Measurements from ENCODE around the gene PAK1. TPM values are rescaled to one million over a fixed set of nuclear protein-coding genes. Genes with fewer than 3 reads are reported as not detected.

PAK1 gene
- total and polyA plus RNA-seq, 2 of the 8 experiments (the other 6 are each of a cell fraction or from before 2014, with no cell fraction given): 87.7 to 151 TPM

GRCh38 chr11:77379253-77379652, 94.6 kb downstream of the PAK1 start:
- H4K5ac ChIP-seq (ENCODE audit: insufficient read length, low read depth, low read length): no peak overlapping the region
- no peaks in the 10 kb centered on the region for H3K23me2 ChIP-seq (ENCODE audit: low read depth, low read length)
- H2AK5ac ChIP-seq (ENCODE audit: low read depth, low read length): no peak overlapping the region
- H3K4me1 ChIP-seq (replicated peaks in 1 of 4; ENCODE audit: control insufficient read depth in 3 of 4, insufficient read depth in 4 of 4, low read length in 3 of 4): no peaks in the 10 kb centered on the region
- H3K18ac ChIP-seq (ENCODE audit: extremely low read depth, low read length): no peak overlapping the region
- H4K20me1 ChIP-seq (replicated peaks in 1 of 2; ENCODE audit: control insufficient read depth in 1 of 2, insufficient read depth in 2 of 2, low read length in 2 of 2): no peaks in the 10 kb centered on the region
- no peak overlapping the region for H2BK15ac ChIP-seq (ENCODE audit: low read length)
- WGBS, 2 experiments (ENCODE audit: extremely low coverage in 1 of 2, insufficient coverage in 1 of 2, insufficient read length in 1 of 2, insufficient replicate concordance in 2 of 2, low coverage in 1 of 2, low lambda C conversion rate in 2 of 2, missing lambda C conversion rate in 1 of 2): 92% methylated on average over 4 of the region's 4 CpGs; no CpG with 5 or more reads in 1 of the 2 experiments
- H3K4me2 ChIP-seq (ENCODE audit: insufficient read depth in 1 of 2, low read depth in 2 of 2, low read length in 2 of 2): no peak overlapping the region
- no peak overlapping the region for H2AFZ ChIP-seq (ENCODE audit: low read length)
- DNase-seq (ENCODE audit: low read depth in 1 of 2, low spot score in 2 of 2) (no peak), FAIRE-seq (no peak)
- no peaks in the 10 kb centered on the region for H3K9me3 ChIP-seq (ENCODE audit: insufficient read depth in 2 of 2, low read depth in 1 of 2, low read length in 1 of 2)
- CTCF ChIA-PET (ENCODE audit: partially characterized antibody): interaction anchor here (1.0 to 1.7 kb wide), 2 partner anchors 9 to 11 kb away, joined by 3 to 8 read pairs; no protein-coding TSS in a partner anchor
- H3K79me2 ChIP-seq (ENCODE audit: control insufficient read depth in 1 of 2, insufficient read depth in 2 of 2, low read length in 2 of 2): peaks cover 0 to 2% of the 10 kb centered on the region in 2 experiments; a peak in 1 of 4 replicates
- no peak overlapping the region for H3K4me3 ChIP-seq (ENCODE audit: extremely low read depth in 1 of 4, insufficient read depth in 2 of 4, low read depth in 3 of 4, low read length in 4 of 4)
- POLR2A ChIA-PET (ENCODE audit: partially characterized antibody): no interaction called here
- no peak overlapping the region for H2BK12ac ChIP-seq (ENCODE audit: low read depth, low read length)
- no peak overlapping the region for H2BK120ac ChIP-seq (replicated peaks; ENCODE audit: low read depth, low read length)
- H3K56ac ChIP-seq (replicated peaks; ENCODE audit: insufficient read length, low read depth, low read length): no peak overlapping the region
- H3K14ac ChIP-seq (ENCODE audit: insufficient read length): no peak overlapping the region
- H3K9ac ChIP-seq (replicated peaks in 1 of 4; ENCODE audit: extremely low read depth in 1 of 4, low read depth in 3 of 4, low read length in 3 of 4): no peak overlapping the region
- no peak overlapping the region for H2BK5ac ChIP-seq (ENCODE audit: low read depth, low read length)
- H3K4ac ChIP-seq (replicated peaks; ENCODE audit: insufficient read length, low read depth, low read length): no peak overlapping the region
- peaks cover 6 to 41% (median 18%) of the 10 kb centered on the region in 4 experiments for H3K36me3 ChIP-seq (ENCODE audit: control insufficient read depth in 2 of 4, insufficient read depth in 4 of 4, low read length in 3 of 4)
- H4K8ac ChIP-seq (ENCODE audit: extremely low read depth, insufficient read depth, low read length): no peak overlapping the region; the same call in 1 of the 2 replicates
- H2BK20ac ChIP-seq (ENCODE audit: low read length): no peak overlapping the region
- H3K23ac ChIP-seq (ENCODE audit: insufficient read length): no peak overlapping the region
- H3K79me1 ChIP-seq (ENCODE audit: low read depth, low read length): no peaks in the 10 kb centered on the region
- no peaks in the 10 kb centered on the region for H3K27me3 ChIP-seq (replicated peaks in 1 of 4; ENCODE audit: control insufficient read depth in 3 of 4, extremely low read depth in 1 of 4, insufficient read depth in 3 of 4, low read length in 3 of 4)
- no peak overlapping the region for H3K27ac ChIP-seq (ENCODE audit: low read depth, low read length)
- no peak overlapping the region for H4K91ac ChIP-seq (replicated peaks; ENCODE audit: insufficient read length, low read length)
- TF ChIP-seq SAP30 (IDR thresholded peaks at IDR 0.05; ENCODE audit: insufficient read depth, insufficient replicate concordance, low read length): no peak
- TF ChIP-seq TEAD4 (IDR thresholded peaks at IDR 0.05; ENCODE audit: low read depth, low read length): no peak
- TF ChIP-seq GABPA (IDR thresholded peaks at IDR 0.05; ENCODE audit: borderline replicate concordance, insufficient read depth, low read length): no peak
- no peak for TF ChIP-seq BRCA1 (IDR thresholded peaks at IDR 0.05; ENCODE audit: low read depth, low read length)
- no peak for TF ChIP-seq RBBP5 (IDR thresholded peaks at IDR 0.05; ENCODE audit: borderline replicate concordance, low read depth, low read length)
- TF ChIP-seq SIRT6 (IDR thresholded peaks at IDR 0.05; ENCODE audit: low read length): no peak
- TF ChIP-seq RXRA (IDR thresholded peaks at IDR 0.05; ENCODE audit: insufficient read depth, low read depth, low read length): no peak
- TF ChIP-seq SIN3A (conservative IDR thresholded peaks at IDR 0.05 in 1 of 2, IDR thresholded peaks at IDR 0.05 in 1 of 2; ENCODE audit: low read depth in 1 of 2, low read length in 2 of 2): no peak
- TF ChIP-seq BCL11A (IDR thresholded peaks at IDR 0.05; ENCODE audit: low read depth in 2 of 2, low read length in 2 of 2): no peak
- no peak for TF ChIP-seq KDM5A (IDR thresholded peaks at IDR 0.05; ENCODE audit: low read length)
- TF ChIP-seq KDM1A (IDR thresholded peaks at IDR 0.05; ENCODE audit: borderline replicate concordance, low read length): no peak
- no peak for TF ChIP-seq ZNF274 (IDR thresholded peaks at IDR 0.05; ENCODE audit: borderline replicate concordance, extremely low read depth, low read length)
- TF ChIP-seq YY1 (IDR thresholded peaks at IDR 0.05; ENCODE audit: low read depth, low read length): no peak
- TF ChIP-seq PHF8 (conservative IDR thresholded peaks at IDR 0.05; ENCODE audit: low read depth, low read length): no peak
- TF ChIP-seq SP1 (IDR thresholded peaks at IDR 0.05; ENCODE audit: low read depth, low read length): no peak
